ENCODE measurements around the gene ADK. TPM values are rescaled to one million over a fixed set of nuclear protein-coding genes. Genes with fewer than 3 reads are reported as not detected.

The ADK gene
- total RNA-seq, 4 donors from 2014 or later, result 62.1 to 84.7 (median 74.4) TPM

DNA sequence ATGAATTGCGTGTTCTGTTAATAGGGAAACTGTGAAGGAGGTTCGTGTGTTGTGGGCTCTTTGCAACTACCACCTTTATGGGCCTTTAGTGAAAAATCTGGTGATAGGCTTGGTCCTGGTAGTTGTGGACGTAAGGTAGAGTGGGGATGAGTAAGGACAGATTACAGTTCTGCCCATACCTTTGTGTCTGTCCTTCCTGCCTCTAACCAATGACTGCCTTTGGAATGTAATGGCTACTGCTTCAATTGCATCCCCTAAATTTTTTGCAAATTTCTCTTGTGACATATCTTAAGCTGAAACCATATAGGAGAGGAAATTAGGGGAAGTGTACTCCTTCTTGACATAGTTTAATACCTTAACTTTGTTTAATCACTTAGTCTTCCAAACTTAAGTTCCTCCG, 82.3 kb downstream of the ADK start:
- H3K4me1 ChIP-seq, result peaks cover 0 to 1% of the 10 kb centered on the region in 2 donors
- H3K27me3 ChIP-seq, result no peaks in the 10 kb centered on the region
- no peaks in the 10 kb centered on the region for H3K9me3 ChIP-seq
- TF ChIP-seq POLR2A (IDR thresholded peaks at IDR 0.05) (no peak), CTCF (IDR thresholded peaks at IDR 0.05) (no peak)
- H3K27ac ChIP-seq, result no peak overlapping the region
- 89 to 96% methylated on average over 4 of the region's 4 CpGs for WGBS, 2 donors
- intact Hi-C loops (cut with DNase I), result no loop called here
- H3K4me3 ChIP-seq (replicated peaks in 1 of 3), result no peak overlapping the region
- no peaks in the 10 kb centered on the region for H3K36me3 ChIP-seq
- DNase-seq, result no peak

DNA sequence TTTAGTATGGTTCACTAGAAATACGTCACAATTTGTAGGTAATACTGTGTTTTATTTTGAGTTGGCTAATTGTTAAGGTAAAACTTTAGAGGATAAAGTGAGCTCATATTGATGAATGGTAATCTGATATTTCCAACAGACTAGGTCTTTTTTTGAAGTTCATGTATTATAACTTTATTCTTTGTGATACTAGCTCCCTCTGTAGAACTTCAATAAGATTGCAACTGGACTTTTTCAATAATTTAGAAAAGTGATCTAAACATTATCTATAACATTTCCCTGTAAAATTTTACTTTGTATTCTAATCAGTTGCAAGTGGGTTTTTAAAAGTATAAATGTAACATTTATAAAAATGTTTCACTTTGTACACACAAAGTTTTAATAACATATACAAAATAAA, 83.5 kb downstream of the ADK start:
- 81 to 86% methylated on average over 1 of the region's 1 CpG for WGBS, 2 donors
- no peaks in the 10 kb centered on the region for H3K4me1 ChIP-seq

DNA sequence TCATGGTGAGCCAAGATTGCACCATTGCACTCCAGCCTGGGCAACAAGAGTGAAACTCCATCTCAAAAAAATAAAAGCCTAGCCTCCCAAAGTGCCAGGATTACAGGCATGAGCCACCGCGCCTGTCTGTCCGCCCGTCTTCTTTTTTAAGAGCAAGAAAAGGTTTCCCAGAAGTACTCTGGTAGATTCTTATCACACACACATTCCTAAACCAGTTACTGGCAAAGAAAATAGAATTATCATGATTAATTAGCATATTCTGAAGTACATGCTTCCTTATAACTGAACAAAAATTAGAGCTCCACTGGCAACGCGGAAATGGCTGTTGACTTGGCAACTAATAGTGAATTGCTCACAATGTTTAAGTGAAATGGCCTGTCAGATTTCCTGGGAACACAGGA, 87.0 kb downstream of the ADK start:
- intact Hi-C loops (cut with DNase I), result no loop called here
- no peaks in the 10 kb centered on the region for H3K9me3 ChIP-seq
- no peak overlapping the region for H3K4me3 ChIP-seq (replicated peaks in 1 of 3)
- H3K27ac ChIP-seq, result no peak overlapping the region
- no peaks in the 10 kb centered on the region for H3K4me1 ChIP-seq
- DNase-seq, result no peak
- 67 to 80% methylated on average over 6 of the region's 6 CpGs for WGBS, 2 donors
- TF ChIP-seq POLR2A (IDR thresholded peaks at IDR 0.05) (no peak), CTCF (IDR thresholded peaks at IDR 0.05) (no peak)
- peaks cover 3% of the 10 kb centered on the region in 2 donors for H3K36me3 ChIP-seq
- no peaks in the 10 kb centered on the region for H3K27me3 ChIP-seq

More for the DNA sequence above, 83.5 kb downstream of the ADK start:
- Histone ChIP-seq H3K9me3 (no peaks in the 10 kb centered on the region), H3K36me3 (no peaks in the 10 kb centered on the region), H3K27me3 (no peaks in the 10 kb centered on the region), H3K27ac (no peak overlapping the region), H3K4me3 (replicated peaks in 1 of 3) (no peak overlapping the region)
- no peak for DNase-seq
- peak in 4 of 6 experiments; percentile 18 to 59 (median 50) for TF ChIP-seq CTCF (IDR thresholded peaks at IDR 0.05)
- TF ChIP-seq POLR2A (IDR thresholded peaks at IDR 0.05), result no peak
- intact Hi-C loops (cut with DNase I), result no loop called here

DNA sequence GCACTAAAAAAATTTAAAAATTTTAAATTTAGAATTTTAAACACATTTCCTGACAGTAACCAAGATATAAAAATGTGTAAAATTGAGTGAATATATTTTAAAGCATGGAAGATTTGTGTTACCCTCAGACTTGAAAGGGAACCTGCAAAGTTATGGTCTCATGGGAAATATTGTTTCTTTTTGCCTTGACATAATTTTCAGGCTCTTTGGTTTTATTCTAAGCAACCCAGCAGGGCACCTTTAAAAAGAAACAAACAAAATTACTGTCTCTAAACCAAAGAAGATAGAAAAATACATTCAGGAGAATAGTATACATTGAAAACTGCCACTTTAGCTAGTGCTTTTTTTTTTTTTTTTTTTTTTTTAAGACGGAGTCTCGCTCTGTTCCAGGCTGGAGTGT, 87.5 kb downstream of the ADK start:
- H3K27ac ChIP-seq, result no peak overlapping the region
- no peaks in the 10 kb centered on the region for H3K4me1 ChIP-seq
- intact Hi-C loops (cut with DNase I), result no loop called here
- peaks cover 6% of the 10 kb centered on the region in 2 donors for H3K36me3 ChIP-seq
- TF ChIP-seq CTCF (IDR thresholded peaks at IDR 0.05) (no peak), POLR2A (IDR thresholded peaks at IDR 0.05) (no peak)
- H3K9me3 ChIP-seq, result no peaks in the 10 kb centered on the region
- no peak for DNase-seq
- no peaks in the 10 kb centered on the region for H3K27me3 ChIP-seq
- no peak overlapping the region for H3K4me3 ChIP-seq (replicated peaks in 1 of 3)
- 90 to 95% methylated on average over 2 of the region's 2 CpGs for WGBS, 2 donors

- no peak overlapping the region for H3K4me3 ChIP-seq (replicated peaks in 1 of 3)
- no peaks in the 10 kb centered on the region for H3K4me1 ChIP-seq
- DNase-seq, result no peak
- TF ChIP-seq POLR2A (IDR thresholded peaks at IDR 0.05) (no peak), CTCF (IDR thresholded peaks at IDR 0.05) (no peak)
- WGBS, 2 donors, result 88 to 92% methylated on average over 9 to 10 of the region's 10 CpGs
- H3K27me3 ChIP-seq, result no peaks in the 10 kb centered on the region
- H3K27ac ChIP-seq, result no peak overlapping the region
- intact Hi-C loops (cut with DNase I), result loop anchor here (10.0 kb wide), 1 partner anchor 992 kb away; the partner anchor contains the start of gene COMTD1
- H3K36me3 ChIP-seq, result peaks cover 6% of the 10 kb centered on the region in 2 donors
- no peaks in the 10 kb centered on the region for H3K9me3 ChIP-seq
These were observed 92.0 kb downstream of the ADK start for GRCh38 chr10:74243067-74243466.

All from thyroid gland (tissue), 4 donors.